ENCODE results near the gene ZFYVE16. TPM values are rescaled to one million over a fixed set of nuclear protein-coding genes. Genes with fewer than 3 reads are reported as not detected.

ZFYVE16 gene
- total RNA-seq, 1 experiment from 2014 or later, result 21.9 TPM

- H3K27ac Mint-ChIP-seq, result no peak overlapping the region
- H3K9me3 Mint-ChIP-seq, result peaks cover 0 to 2% of the 10 kb centered on the region in 2 experiments; a peak in 1 of 5 replicates
- H3K9ac ChIP-seq (ENCODE audit: extremely low read depth, insufficient read length, low read length), result no peak overlapping the region
- no peaks in the 10 kb centered on the region for H3K79me2 ChIP-seq (ENCODE audit: insufficient read depth, low read length)
- H2AK5ac ChIP-seq (ENCODE audit: insufficient read length, low read length), result no peak overlapping the region
- H4K8ac ChIP-seq (replicated peaks; ENCODE audit: insufficient read length, low read depth, low read length), result no peak overlapping the region
- H2AFZ ChIP-seq (ENCODE audit: low read length), result no peak overlapping the region
- H3K9me3 ChIP-seq (ENCODE audit: control insufficient read depth, low read depth, low read length), result no peaks in the 10 kb centered on the region
- H2BK12ac ChIP-seq (ENCODE audit: insufficient read length, low read depth, low read length), result no peak overlapping the region
- H3K79me1 ChIP-seq (ENCODE audit: insufficient read depth, low read depth, low read length, poor library complexity, severe bottlenecking), result no peaks in the 10 kb centered on the region
- no peak overlapping the region for H3K27ac ChIP-seq (ENCODE audit: insufficient read length, low read depth, low read length)
- no peak overlapping the region for H2BK5ac ChIP-seq (ENCODE audit: insufficient read length, low read length)
- H4K5ac ChIP-seq (ENCODE audit: insufficient read length, low read depth, low read length), result no peak overlapping the region
- no peaks in the 10 kb centered on the region for H3K23me2 ChIP-seq (ENCODE audit: insufficient read length, low read depth, low read length, poor library complexity, severe bottlenecking)
- no peak overlapping the region for H3T11ph ChIP-seq (ENCODE audit: low read length)
- H3K14ac ChIP-seq (ENCODE audit: insufficient read depth, low read length), result no peak overlapping the region
- H3K4me1 Mint-ChIP-seq, result no peaks in the 10 kb centered on the region
- H3K36me3 Mint-ChIP-seq (ENCODE audit: insufficient read depth in 1 of 3, low read depth in 3 of 3), result peaks cover 18 to 53% (median 39%) of the 10 kb centered on the region in 3 experiments
- no peak overlapping the region for H2BK20ac ChIP-seq (ENCODE audit: low read depth, low read length, poor library complexity, severe bottlenecking)
- H3K4me1 ChIP-seq (ENCODE audit: insufficient read depth, low read length), result no peaks in the 10 kb centered on the region
- H3K56ac ChIP-seq (ENCODE audit: insufficient read length, low read depth, low read length), result no peak overlapping the region
- H3K23ac ChIP-seq (ENCODE audit: insufficient read length, low read depth, low read length), result no peak overlapping the region
- no peak overlapping the region for H3K4me2 ChIP-seq (ENCODE audit: insufficient read depth, insufficient read length, low read length)
- WGBS (ENCODE audit: extremely low coverage, insufficient read length, low lambda C conversion rate), result no CpG with 5 or more reads among the region's 2 CpGs
- no peaks in the 10 kb centered on the region for H4K20me1 ChIP-seq (ENCODE audit: control insufficient read depth, insufficient read depth, insufficient read length)
- no peak overlapping the region for H3K4me3 Mint-ChIP-seq
- no peak overlapping the region for H3K18ac ChIP-seq (ENCODE audit: insufficient read length, low read depth, low read length)
- no peaks in the 10 kb centered on the region for H3K27me3 ChIP-seq (ENCODE audit: insufficient read depth, low read length)
- H2BK120ac ChIP-seq (ENCODE audit: low read depth, low read length, poor library complexity, severe bottlenecking), result no peak overlapping the region
- no peak for DNase-seq
- no peak overlapping the region for H2BK15ac ChIP-seq (ENCODE audit: low read depth, low read length)
- no peaks in the 10 kb centered on the region for H3K27me3 Mint-ChIP-seq (ENCODE audit: low read depth)
- TF ChIP-seq CTCF (conservative IDR thresholded peaks at IDR 0.05), result no peak
- H4K91ac ChIP-seq (ENCODE audit: insufficient read length, low read depth, low read length), result no peak overlapping the region
- no peak overlapping the region for H3K4ac ChIP-seq (ENCODE audit: low read depth, low read length)
These were observed 45.5 kb downstream of the ZFYVE16 start for GRCh38 chr5:80453366-80453765.

All from H9 (cell line).